Measurements from ENCODE around the gene HAGHL.
"Not testable (repeated sequence)": the region's sequence is repeated elsewhere in the genome, so short reads cannot be mapped to it uniquely, and the experiment has no call there.

The HAGHL gene

DNA sequence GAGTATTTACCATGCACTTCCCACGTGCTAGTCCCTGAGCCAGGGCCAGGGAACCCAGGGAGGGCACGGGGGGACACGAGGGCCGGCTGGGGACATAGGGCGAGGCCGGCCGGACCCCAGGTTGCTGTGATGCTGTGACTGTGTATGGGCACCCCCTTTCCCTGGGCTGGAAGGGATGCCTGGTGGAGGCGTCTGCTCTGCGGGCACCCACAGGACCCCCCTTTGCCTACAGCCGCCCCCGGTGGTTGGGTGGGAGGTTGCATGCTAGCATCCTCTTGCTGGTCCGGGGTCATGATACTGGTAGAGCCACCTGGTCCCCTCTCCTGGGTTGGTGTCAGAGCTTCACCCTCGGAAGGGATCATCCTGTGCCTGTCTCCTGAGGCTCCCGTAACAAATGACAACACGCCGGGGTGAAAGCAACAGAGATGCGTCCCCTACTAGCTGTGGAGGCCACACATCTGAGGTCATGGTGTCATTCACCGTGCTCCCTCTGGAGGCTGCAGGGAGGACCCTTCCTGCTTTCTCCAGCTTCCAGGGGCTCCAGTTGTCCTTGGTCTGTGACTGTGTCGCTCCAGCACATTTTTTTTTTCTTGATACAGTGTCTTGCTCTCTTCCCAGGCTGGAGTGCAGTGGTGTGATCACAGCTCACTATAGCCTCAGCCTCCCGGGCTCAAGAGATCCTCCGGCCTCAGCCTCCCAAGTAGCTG, 17.0 kb downstream of the HAGHL start:
- H3K36me3 ChIP-seq (ENCODE audit: insufficient read depth, low read length), result no peaks in the 10 kb centered on the region
- H3K9me3 ChIP-seq (ENCODE audit: low read length), result no peaks in the 10 kb centered on the region
- H3K4me3 ChIP-seq (ENCODE audit: low read length), result no peak overlapping the region
- H2AFZ ChIP-seq (ENCODE audit: low read depth, low read length), result no peak overlapping the region
- H3K27me3 ChIP-seq (ENCODE audit: insufficient read depth, low read length), result no peaks in the 10 kb centered on the region
- H3K4me1 ChIP-seq (ENCODE audit: insufficient read depth, low read length), result peaks cover 11% of the 10 kb centered on the region

DNA sequence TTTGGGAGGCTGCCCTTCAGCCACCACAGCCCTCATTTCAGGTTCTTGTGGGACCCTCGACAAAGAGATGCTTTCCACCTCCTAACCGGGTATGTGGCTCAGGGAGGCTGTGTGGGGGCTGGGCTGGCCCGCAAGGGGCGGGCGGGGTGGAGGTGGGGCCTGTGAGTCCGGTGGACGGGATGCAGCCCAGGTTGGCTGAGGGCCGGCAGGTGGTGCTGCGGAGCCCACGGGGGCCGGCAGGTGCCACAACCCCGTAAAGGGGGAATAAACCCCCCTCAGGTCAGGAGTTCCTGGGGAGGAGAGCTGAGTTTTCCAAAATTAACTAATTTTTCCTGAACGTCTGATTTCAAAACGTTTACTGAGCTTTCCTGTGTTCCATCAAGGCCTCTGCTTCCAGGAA, 18.8 kb downstream of the HAGHL start:
- Histone ChIP-seq H3K36me3 (ENCODE audit: insufficient read depth, low read length) (no peaks in the 10 kb centered on the region), H3K4me3 (ENCODE audit: low read length) (no peak overlapping the region), H3K27me3 (ENCODE audit: insufficient read depth, low read length) (no peaks in the 10 kb centered on the region), H3K4me1 (ENCODE audit: insufficient read depth, low read length) (peaks cover 9% of the 10 kb centered on the region), H2AFZ (ENCODE audit: low read depth, low read length) (no peak overlapping the region), H3K9me3 (ENCODE audit: low read length) (no peaks in the 10 kb centered on the region)

DNA sequence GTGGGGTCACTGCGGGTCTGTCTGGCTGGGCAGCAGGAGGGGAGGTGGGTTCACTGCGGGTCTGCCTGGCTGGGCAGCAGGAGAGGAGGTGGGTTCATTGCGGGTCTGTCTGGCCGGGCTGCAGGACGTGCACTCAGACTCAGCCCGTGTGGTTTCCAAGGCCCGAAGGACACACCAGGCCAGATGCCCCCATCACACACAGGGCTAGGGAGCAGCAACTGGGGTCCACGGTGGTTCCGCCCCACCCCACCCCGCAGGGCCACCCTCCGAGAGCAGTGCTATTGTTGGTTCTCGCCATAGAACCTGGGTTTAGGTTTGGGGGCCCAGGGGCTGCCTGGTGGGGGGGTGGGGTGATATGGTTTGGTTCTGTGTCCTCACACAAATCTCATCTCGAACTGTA, 19.7 kb downstream of the HAGHL start:
- Histone ChIP-seq H3K36me3 (ENCODE audit: insufficient read depth, low read length) (no peaks in the 10 kb centered on the region), H2AFZ (ENCODE audit: low read depth, low read length) (no peak overlapping the region), H3K4me1 (ENCODE audit: insufficient read depth, low read length) (peaks cover 15% of the 10 kb centered on the region), H3K9me3 (ENCODE audit: low read length) (no peaks in the 10 kb centered on the region), H3K27me3 (ENCODE audit: insufficient read depth, low read length) (no peaks in the 10 kb centered on the region), H3K4me3 (ENCODE audit: low read length) (no peak overlapping the region)

DNA sequence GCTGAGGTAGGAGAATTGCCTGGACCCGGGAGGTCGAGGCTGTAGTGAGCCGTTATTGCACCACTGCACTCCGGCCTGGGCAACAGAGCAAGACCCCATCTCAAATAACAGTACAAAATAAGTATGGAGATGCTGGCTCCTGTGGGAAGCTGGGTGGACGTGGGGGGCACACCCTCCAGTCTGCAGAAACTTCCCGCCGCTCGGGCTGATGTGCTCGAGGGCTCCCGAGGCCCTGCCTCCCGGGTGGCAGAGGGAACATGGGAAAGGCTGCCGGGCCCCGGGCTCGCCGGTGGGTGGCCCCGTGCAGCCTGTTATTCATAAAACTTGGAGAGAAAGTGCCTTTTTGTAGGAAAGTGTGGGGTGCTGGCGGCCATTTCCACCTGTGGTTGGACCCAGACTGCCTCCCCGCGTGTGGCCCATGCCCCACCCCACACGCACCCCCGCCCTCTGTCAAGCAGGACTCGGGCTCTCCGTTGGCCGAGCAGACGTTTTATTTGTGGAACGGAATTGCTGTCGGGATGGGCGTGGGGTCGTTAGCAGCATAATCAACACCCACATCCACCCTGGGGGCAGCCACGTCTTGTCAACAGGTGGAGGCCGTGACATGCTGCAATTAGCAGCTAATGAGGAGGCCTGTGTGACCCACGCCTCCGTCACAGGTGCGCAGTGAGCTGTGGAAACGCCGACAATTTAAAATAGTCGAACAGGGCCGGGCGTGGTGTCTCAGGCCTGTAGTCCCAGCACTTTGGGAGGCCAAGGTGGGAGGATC, 21.3 kb downstream of the HAGHL start:
- no peak overlapping the region for H2AFZ ChIP-seq (ENCODE audit: low read depth, low read length)
- no peak overlapping the region for H3K4me3 ChIP-seq (ENCODE audit: low read length)
- no peaks in the 10 kb centered on the region for H3K9me3 ChIP-seq (ENCODE audit: low read length)
- peaks cover 24% of the 10 kb centered on the region for H3K4me1 ChIP-seq (ENCODE audit: insufficient read depth, low read length)
- no peaks in the 10 kb centered on the region for H3K36me3 ChIP-seq (ENCODE audit: insufficient read depth, low read length)
- no peaks in the 10 kb centered on the region for H3K27me3 ChIP-seq (ENCODE audit: insufficient read depth, low read length)

DNA sequence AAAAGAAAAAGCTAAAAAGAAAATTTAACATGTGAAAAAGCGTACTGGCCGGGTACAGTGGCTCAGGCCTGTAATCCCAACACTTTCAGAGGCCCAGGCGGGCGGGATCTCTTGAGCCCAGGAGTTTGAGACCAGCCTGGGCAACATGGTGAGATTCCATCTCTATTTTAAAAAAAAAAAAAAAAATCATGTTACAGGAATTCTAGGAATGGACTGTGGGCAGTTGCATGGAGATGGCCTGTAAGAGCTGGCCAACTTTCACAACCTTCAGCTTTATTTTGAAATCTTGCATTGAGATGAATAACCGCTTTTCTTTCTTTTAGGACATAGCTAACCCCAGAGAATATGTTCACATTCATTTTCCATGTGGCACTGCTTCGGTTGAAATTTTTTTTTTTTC, 22.1 kb downstream of the HAGHL start:
- Histone ChIP-seq H3K27me3 (ENCODE audit: insufficient read depth, low read length) (no peaks in the 10 kb centered on the region), H3K4me3 (ENCODE audit: low read length) (no peak overlapping the region), H3K9me3 (ENCODE audit: low read length) (no peaks in the 10 kb centered on the region), H3K4me1 (ENCODE audit: insufficient read depth, low read length) (peaks cover 24% of the 10 kb centered on the region), H3K36me3 (ENCODE audit: insufficient read depth, low read length) (no peaks in the 10 kb centered on the region), H2AFZ (ENCODE audit: low read depth, low read length) (no peak overlapping the region)

DNA sequence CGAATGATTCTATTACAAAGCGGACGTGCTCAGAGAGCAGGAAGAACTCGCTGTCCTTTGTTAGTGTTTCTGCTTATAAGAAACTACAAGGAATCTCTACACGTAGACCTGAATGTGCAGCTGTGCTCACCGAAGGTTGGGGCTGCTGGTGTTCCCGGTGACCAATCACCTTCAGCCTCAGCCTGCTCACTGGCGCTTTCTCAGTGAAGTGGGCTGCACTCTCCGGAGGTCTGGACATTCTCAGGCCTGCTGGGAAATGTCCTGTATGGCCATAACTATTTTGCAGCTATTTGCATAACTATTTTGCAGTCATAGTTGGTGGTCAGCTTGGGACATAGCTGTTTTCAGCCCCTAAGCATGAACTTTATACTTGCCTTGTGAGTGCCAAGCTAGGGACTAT, 23.6 kb downstream of the HAGHL start:
- Histone ChIP-seq H3K36me3 (ENCODE audit: insufficient read depth, low read length) (no peaks in the 10 kb centered on the region), H2AFZ (ENCODE audit: low read depth, low read length) (no peak overlapping the region), H3K9me3 (ENCODE audit: low read length) (no peaks in the 10 kb centered on the region), H3K4me3 (ENCODE audit: low read length) (no peak overlapping the region), H3K4me1 (ENCODE audit: insufficient read depth, low read length) (peaks cover 24% of the 10 kb centered on the region), H3K27me3 (ENCODE audit: insufficient read depth, low read length) (no peaks in the 10 kb centered on the region)

DNA sequence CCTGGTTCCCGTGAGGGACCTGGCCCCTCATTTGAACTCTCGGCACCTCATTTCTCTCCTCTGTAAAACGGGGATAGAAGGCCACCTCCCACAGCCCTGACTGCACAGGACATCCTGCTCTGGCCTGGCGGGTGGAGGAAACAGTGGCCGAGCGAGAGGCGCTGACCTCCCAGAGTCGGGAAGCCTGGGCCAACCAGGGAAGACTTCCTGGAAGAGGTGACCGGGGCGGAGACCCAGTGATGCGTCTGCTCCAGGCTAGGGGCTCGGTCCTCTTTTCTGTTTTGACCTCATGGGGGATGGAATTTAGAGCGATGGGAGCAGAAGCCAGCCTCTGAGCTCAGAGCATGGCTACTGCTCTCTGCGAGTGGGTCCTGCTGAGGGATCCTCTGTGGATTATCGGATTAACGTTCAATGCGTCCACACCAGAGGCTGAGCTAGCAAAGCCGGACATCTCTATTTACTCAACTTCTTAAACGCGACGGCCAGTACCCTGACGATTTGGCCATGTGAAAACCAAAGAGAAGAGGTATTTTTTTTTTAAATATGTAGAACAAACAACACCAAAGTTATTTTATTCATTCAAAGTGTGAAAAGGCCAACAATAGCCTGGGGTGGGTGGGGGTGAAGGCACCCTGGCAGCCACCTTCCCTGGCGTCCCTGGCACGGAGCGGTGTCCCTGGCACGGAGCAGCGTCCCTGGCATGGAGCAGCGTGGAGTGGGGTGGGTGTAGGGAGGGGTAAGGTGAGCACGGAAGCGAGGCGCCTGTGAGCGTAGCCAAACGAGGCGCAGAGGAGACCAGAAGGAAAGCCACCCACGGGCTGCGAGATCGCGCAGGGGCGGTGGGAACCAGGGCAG, 24.5 kb downstream of the HAGHL start:
- Histone ChIP-seq H3K27me3 (ENCODE audit: insufficient read depth, low read length) (no peaks in the 10 kb centered on the region), H2AFZ (ENCODE audit: low read depth, low read length) (no peak overlapping the region), H3K4me3 (ENCODE audit: low read length) (no peak overlapping the region), H3K36me3 (ENCODE audit: insufficient read depth, low read length) (no peaks in the 10 kb centered on the region), H3K9me3 (ENCODE audit: low read length) (no peaks in the 10 kb centered on the region), H3K4me1 (ENCODE audit: insufficient read depth, low read length) (peaks cover 24% of the 10 kb centered on the region)

DNA sequence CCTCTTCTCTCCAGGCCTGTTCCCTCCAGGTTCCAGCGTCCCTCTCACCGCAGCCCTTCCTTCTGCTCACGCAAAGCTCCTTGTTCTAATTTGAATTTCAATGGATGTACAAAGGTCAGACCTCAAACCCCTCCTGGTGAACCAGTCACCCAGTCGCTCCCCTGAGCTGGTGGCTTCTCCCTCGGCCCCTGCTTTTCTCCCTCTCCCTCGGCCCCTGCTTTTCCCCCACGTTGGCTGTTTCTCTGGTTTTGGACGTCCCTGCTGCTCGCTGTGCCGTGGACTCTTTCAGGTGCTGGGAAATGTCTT, 25.1 kb downstream of the HAGHL start:
- peaks cover 24% of the 10 kb centered on the region for H3K4me1 ChIP-seq (ENCODE audit: insufficient read depth, low read length)
- peaks cover 2% of the 10 kb centered on the region for H3K9me3 ChIP-seq (ENCODE audit: low read length)
- no peaks in the 10 kb centered on the region for H3K27me3 ChIP-seq (ENCODE audit: insufficient read depth, low read length)
- H3K4me3 ChIP-seq (ENCODE audit: low read length), result no peak overlapping the region
- H2AFZ ChIP-seq (ENCODE audit: low read depth, low read length), result no peak overlapping the region
- H3K36me3 ChIP-seq (ENCODE audit: insufficient read depth, low read length), result no peaks in the 10 kb centered on the region

DNA sequence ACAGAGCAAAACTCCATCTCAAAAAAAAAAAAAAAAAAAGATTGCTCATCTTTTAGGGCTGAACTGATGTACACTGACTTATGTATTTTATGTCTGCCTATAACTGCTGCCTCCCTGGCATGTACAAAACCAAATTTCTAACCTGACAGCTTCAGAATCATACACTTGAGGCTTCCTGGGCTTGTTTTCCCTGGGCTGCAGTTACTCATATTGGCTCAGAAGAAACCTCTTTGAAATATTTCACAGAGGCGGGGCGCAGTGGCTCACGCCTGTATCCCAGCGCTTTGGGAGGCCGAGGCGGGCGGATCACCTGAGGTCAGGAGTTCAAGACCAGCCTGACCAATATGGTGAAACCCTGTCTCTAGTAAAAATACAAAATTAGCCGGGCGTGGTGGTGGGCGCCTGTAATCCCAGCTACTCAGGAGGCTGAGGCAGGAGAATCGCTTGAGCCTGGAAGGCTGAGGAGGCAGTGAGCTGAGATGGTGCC, 27.3 kb downstream of the HAGHL start:
- peaks cover 24% of the 10 kb centered on the region for H3K4me1 ChIP-seq (ENCODE audit: insufficient read depth, low read length)
- not testable (repeated sequence) for H2AFZ ChIP-seq (ENCODE audit: low read depth, low read length); H3K36me3 ChIP-seq (ENCODE audit: insufficient read depth, low read length); H3K9me3 ChIP-seq (ENCODE audit: low read length); H3K27me3 ChIP-seq (ENCODE audit: insufficient read depth, low read length); H3K4me3 ChIP-seq (ENCODE audit: low read length)

DNA sequence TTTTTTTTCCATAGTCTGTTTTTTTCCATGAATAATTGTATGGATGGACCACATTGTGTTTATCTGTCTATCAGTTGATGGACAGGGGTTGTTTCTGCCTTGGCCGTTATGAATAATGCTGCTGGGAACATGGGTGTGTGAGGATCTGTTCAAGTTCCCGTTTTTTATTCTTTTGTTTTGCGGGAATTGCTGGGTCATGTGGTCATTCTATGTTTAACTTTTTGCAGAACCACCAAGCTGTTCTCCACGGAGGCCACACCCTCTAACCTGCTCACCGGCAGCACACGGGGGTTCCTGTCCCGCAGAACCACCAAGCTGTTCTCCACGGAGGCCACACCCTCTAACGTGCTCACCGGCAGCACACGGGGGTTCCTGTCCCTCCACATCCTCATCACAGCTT, 27.8 kb downstream of the HAGHL start:
- peaks cover 24% of the 10 kb centered on the region for H3K4me1 ChIP-seq (ENCODE audit: insufficient read depth, low read length)
- H3K36me3 ChIP-seq (ENCODE audit: insufficient read depth, low read length), result no peaks in the 10 kb centered on the region
- H2AFZ ChIP-seq (ENCODE audit: low read depth, low read length), result no peak overlapping the region
- H3K27me3 ChIP-seq (ENCODE audit: insufficient read depth, low read length), result no peaks in the 10 kb centered on the region
- peaks cover 2% of the 10 kb centered on the region for H3K9me3 ChIP-seq (ENCODE audit: low read length)
- H3K4me3 ChIP-seq (ENCODE audit: low read length), result no peak overlapping the region

DNA sequence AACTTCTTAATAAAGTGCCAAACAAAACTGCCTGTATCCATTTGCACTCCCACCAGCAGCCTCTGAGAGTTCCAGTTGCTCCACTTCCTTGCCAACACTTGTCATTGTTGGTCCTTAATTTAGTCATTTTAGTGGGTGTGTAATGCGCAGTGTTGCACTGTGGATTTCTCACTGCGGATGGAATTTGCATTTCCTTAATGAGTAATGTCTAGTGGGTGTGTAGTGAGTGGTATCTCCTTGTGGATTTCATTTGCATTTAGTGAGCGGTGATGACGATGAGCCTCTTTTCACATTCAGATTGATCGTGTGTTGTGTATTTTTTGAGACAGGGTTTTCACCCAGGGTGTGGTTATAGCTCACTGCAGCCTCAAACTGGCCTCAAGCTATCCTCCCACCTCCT, 29.5 kb downstream of the HAGHL start:
- H3K4me3 ChIP-seq (ENCODE audit: low read length), result no peak overlapping the region
- H3K4me1 ChIP-seq (ENCODE audit: insufficient read depth, low read length), result peaks cover 15% of the 10 kb centered on the region
- no peaks in the 10 kb centered on the region for H3K36me3 ChIP-seq (ENCODE audit: insufficient read depth, low read length)
- H3K9me3 ChIP-seq (ENCODE audit: low read length), result peaks cover 2% of the 10 kb centered on the region
- no peak overlapping the region for H2AFZ ChIP-seq (ENCODE audit: low read depth, low read length)
- no peaks in the 10 kb centered on the region for H3K27me3 ChIP-seq (ENCODE audit: insufficient read depth, low read length)

DNA sequence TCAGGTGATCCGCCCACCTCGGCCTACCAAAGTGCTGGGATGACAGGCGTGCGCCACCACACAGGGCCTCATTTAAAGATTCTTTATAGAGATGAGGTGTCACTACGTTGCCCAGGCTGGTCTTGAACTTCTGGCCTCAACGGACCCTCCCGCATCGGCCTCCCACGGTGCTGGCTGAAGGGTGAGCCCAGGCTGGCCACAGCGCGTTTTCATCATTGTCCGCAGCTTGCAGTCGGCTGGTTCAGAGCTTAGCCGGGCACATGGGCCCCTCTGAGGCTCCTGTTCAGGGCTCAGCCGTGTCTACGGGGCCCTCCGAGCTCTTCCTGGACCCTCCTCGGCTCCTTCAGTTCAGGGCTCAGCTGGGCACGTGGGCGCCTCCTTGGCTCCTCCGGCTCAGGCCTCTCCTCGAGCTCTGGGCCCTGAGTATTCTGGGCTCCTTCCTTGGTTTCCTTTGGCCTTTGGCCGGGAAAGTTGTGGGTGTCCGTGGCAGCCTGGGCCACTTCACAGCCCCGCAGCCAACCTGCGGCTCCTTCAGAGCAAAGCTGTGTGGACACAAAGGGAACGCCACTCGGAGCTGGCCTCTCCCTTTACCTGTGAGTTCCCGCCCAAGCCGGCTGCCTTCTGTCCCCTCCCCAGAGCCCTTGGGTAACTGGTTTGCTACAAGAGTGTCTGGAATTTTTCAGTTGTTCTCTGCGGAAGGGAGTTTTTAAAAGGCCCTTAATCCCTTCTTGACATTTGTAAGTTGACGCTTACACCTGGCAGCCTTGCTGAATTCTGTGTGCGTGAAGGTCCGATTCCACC, 32.4 kb downstream of the HAGHL start:
- Histone ChIP-seq H3K9me3 (ENCODE audit: low read length) (peaks cover 2% of the 10 kb centered on the region), H3K4me3 (ENCODE audit: low read length) (no peak overlapping the region), H3K36me3 (ENCODE audit: insufficient read depth, low read length) (no peaks in the 10 kb centered on the region), H3K4me1 (ENCODE audit: insufficient read depth, low read length) (peaks cover 3% of the 10 kb centered on the region), H2AFZ (ENCODE audit: low read depth, low read length) (no peak overlapping the region), H3K27me3 (ENCODE audit: insufficient read depth, low read length) (no peaks in the 10 kb centered on the region)

All from neuron (in vitro differentiated cells).